NCI-H146 treated with DMSO at 0.1 percent for 48 hours (cell line): ENCODE results near the gene NFKBIB.

Source experiments
- DNase-seq: peaks from one replicate; lab custom pipeline; 2025; ENCODE audit not compliant: unreplicated experiment; lab: John Stamatoyannopoulos, UW

Gene NFKBIB

DNA sequence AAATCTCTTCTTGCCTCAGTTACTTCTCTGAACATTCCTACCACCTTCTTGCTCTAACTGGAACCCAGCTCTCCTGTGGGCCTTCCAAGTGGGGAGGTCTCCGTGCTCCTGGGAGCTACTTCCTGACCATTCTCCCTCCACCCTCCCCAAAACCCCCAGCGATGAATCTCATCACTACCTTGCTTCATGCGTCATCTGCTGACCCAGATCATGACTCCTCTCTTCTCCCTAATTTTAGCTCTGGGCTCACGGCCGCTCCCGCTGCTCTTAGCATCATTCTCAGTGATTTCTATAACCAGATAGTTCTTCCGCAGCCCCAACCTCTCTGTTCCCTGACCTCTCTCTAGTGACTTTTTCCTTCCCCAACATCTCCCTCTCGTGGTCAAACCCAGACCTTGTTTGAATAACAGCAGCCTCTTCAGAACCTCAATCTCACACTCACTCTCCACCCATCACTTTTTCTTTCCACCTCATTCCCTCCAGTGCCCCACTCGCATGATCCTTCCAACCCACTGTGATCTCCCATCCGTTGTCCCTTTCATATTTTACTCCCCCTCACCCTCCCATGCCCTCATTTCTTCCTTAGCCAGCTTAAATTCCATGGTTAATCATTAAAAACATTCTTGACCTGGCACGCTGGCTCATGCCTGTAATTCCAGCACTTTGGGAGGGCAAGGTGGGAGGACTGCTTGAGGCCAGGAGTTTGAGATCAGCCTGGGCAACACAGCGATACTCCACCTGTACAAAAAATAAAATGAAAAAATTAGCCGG lies 52.8 kb downstream of the NFKBIB start:
- peak; percentile 69 for DNase-seq

DNA sequence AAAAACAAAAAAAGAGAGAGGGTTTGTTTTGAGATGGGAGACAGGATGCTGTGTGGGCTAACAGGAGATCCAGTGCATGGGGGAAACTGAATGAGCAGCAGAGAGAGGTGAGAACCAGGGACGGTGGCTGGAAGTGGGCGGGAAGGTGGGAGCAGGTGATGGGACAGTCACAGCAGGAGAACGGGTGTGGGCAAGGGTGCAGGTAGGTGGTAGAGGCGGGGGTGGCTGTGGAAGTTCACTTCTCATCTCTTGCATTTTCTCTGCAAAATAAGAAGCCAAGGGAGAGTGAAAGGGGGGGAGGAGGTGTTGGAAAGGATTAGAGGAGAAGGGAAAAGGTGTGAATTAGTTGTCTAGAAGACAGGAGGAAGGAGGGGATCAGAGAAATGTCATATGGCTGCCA lies 53.9 kb downstream of the NFKBIB start:
- DNase-seq = no peak

DNA sequence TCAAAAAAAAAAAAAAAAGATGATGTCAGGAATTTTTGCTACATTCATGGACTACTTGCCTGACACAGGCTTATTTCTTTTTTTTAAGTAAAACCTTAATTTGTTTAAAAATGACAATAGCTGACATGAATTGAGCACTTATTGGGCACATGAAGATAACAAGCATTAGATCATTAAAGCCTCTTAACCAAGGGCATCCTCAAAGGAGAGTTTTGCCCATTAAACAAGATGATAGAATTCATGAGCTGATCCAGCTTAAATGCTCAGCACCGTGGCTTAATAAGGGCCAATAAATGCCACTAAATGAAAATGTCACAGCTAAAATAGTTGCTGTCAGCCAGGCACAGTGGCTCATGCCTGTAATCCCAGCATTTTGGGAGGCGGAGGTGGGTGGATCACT lies 56.5 kb downstream of the NFKBIB start:
- DNase-seq = no peak

- no peak for DNase-seq
Observed at GRCh38 chr19:38958301-38958700, 58.5 kb downstream of the NFKBIB start.
